H1 (cell line): Measurements from ENCODE around the gene HAVCR2. TPM values are rescaled to one million over a fixed set of nuclear protein-coding genes. Genes with fewer than 3 reads are reported as not detected.
A peak's percentile ranks its signal among the peaks of the same experiment; 100 is the strongest.

ENCODE experiments used
- CTCF ChIA-PET: fragments of 300-600 bp; sonication (Branson Sonifier 250); formaldehyde crosslinking; loops from one replicate; lab custom pipeline; 2021; ENCODE audit not compliant: partially characterized antibody; lab: Charles Lee
- POLR2A ChIA-PET: fragments of 300-600 bp; sonication (Branson Sonifier 250); formaldehyde crosslinking; loops from one replicate; lab custom pipeline; 2021; ENCODE audit warnings: inconsistent platforms; ENCODE audit not compliant: partially characterized antibody; lab: Charles Lee
- DNase-seq, 2 experiments: peaks; one replicate each; pipeline versions ENCODE4 v3.0.0 to v3.0.0-alpha.2; 2010 to 2022; ENCODE audit warnings: low spot score in 2 of 2, low read depth in 1 of 2, mixed read lengths in 1 of 2
- FAIRE-seq: peaks from 2 replicates; lab custom pipeline; 2011; peaks lifted over from hg19 to GRCh38; lab: Jason Lieb, UNC
- H2AFZ ChIP-seq: 2 replicates; pipeline ENCODE4 v1.8.1; 2012; ENCODE audit warnings: low read length, inconsistent platforms
- H2AK5ac ChIP-seq: 2 replicates; pipeline ENCODE4 v1.6.1; 2013; ENCODE audit warnings: low read depth, low read length
- H2BK120ac ChIP-seq: replicated peaks from 2 replicates; pipeline ENCODE3; 2013; ENCODE audit warnings: low read depth, low read length, inconsistent platforms
- H2BK12ac ChIP-seq: 2 replicates; pipeline ENCODE4 v1.6.1; 2013; ENCODE audit warnings: low read depth, low read length
- H2BK15ac ChIP-seq: 2 replicates; pipeline ENCODE4 v1.6.1; 2013; ENCODE audit warnings: low read length
- H2BK20ac ChIP-seq: 2 replicates; pipeline ENCODE4 v1.6.1; 2013; ENCODE audit warnings: low read length
- H2BK5ac ChIP-seq: 2 replicates; pipeline ENCODE4 v1.6.1; 2013; ENCODE audit warnings: low read depth, low read length
- H3K14ac ChIP-seq: 2 replicates; pipeline ENCODE4 v1.6.1; 2013; ENCODE audit warnings: inconsistent platforms; ENCODE audit not compliant: insufficient read length
- H3K18ac ChIP-seq: 2 replicates; pipeline ENCODE4 v1.6.1; 2013; ENCODE audit warnings: low read length; ENCODE audit errors: extremely low read depth
- H3K23ac ChIP-seq: 2 replicates; pipeline ENCODE4 v1.6.1; 2013; ENCODE audit warnings: inconsistent platforms; ENCODE audit not compliant: insufficient read length
- H3K23me2 ChIP-seq: 2 replicates; pipeline ENCODE4 v1.6.1; 2013; ENCODE audit warnings: low read depth, low read length
- H3K27ac ChIP-seq: 2 replicates; pipeline ENCODE4 v1.6.1; 2011; ENCODE audit warnings: low read depth, low read length, inconsistent platforms
- H3K27me3 ChIP-seq, 4 experiments: replicated peaks in 1 of 4; 1 replicate in 1 of 4; 2 replicates in 3 of 4; pipeline versions ENCODE4 v1.6.1 to v1.8.1; 2011 to 2013; ENCODE audit warnings: low read length in 3 of 4, mild to moderate bottlenecking in 3 of 4, inconsistent platforms in 2 of 4, mixed read lengths in 2 of 4, moderate library complexity in 1 of 4; ENCODE audit not compliant: control insufficient read depth in 3 of 4, insufficient read depth in 3 of 4; ENCODE audit errors: extremely low read depth in 1 of 4
- H3K36me3 ChIP-seq, 4 experiments: 2 replicates each; pipeline versions ENCODE4 v1.6.1 to v1.8.1; 2011 to 2013; ENCODE audit warnings: mild to moderate bottlenecking in 4 of 4, low read length in 3 of 4, moderate library complexity in 2 of 4, control low read depth in 1 of 4, inconsistent platforms in 1 of 4; ENCODE audit not compliant: insufficient read depth in 4 of 4, control insufficient read depth in 2 of 4
- H3K4ac ChIP-seq: replicated peaks from 2 replicates; pipeline ENCODE3; 2013; ENCODE audit warnings: low read length, low read depth, mixed read lengths, inconsistent platforms; ENCODE audit not compliant: insufficient read length
- H3K4me1 ChIP-seq, 4 experiments: replicated peaks in 1 of 4; 1 replicate in 1 of 4; 2 replicates in 3 of 4; pipeline versions ENCODE4 v1.6.1 to v1.8.1; 2011 to 2013; ENCODE audit warnings: low read length in 3 of 4, inconsistent platforms in 2 of 4, mixed read lengths in 1 of 4; ENCODE audit not compliant: insufficient read depth in 4 of 4, control insufficient read depth in 3 of 4
- H3K4me2 ChIP-seq, 2 experiments: 2 replicates each; pipeline versions ENCODE4 v1.6.1 to v1.8.1; 2011 to 2013; ENCODE audit warnings: low read depth in 2 of 2, low read length in 2 of 2, control low read depth in 1 of 2, inconsistent platforms in 1 of 2, mild to moderate bottlenecking in 1 of 2; ENCODE audit not compliant: insufficient read depth in 1 of 2
- H3K4me3 ChIP-seq, 4 experiments: fragments of 200-600, 300-600 bp in 1 of 4; sonication (generic), shearing (Covaris generic), sonication (Bioruptor Twin) in 1 of 4; 2 replicates each; pipeline versions ENCODE4 v1.5.1 to v1.8.1; 2011 to 2016; ENCODE audit warnings: low read length in 4 of 4, low read depth in 3 of 4, control low read depth in 2 of 4, inconsistent platforms in 2 of 4, mild to moderate bottlenecking in 2 of 4, mixed read lengths in 1 of 4, moderate library complexity in 1 of 4; ENCODE audit not compliant: insufficient read depth in 2 of 4; ENCODE audit errors: extremely low read depth in 1 of 4
- H3K56ac ChIP-seq: replicated peaks from 2 replicates; pipeline ENCODE3; 2013; ENCODE audit warnings: low read depth, mild to moderate bottlenecking, mixed read lengths, low read length, inconsistent platforms; ENCODE audit not compliant: insufficient read length
- H3K79me1 ChIP-seq: 2 replicates; pipeline ENCODE4 v1.6.1; 2013; ENCODE audit warnings: low read depth, low read length, control low read depth
- H3K79me2 ChIP-seq, 2 experiments: 2 replicates each; pipeline versions ENCODE4 v1.6.1 to v1.8.1; 2012 to 2013; ENCODE audit warnings: low read length in 2 of 2, mild to moderate bottlenecking in 2 of 2, inconsistent platforms in 1 of 2; ENCODE audit not compliant: insufficient read depth in 2 of 2, control insufficient read depth in 1 of 2
- H3K9ac ChIP-seq, 4 experiments: replicated peaks in 1 of 4; 1 replicate in 1 of 4; 2 replicates in 3 of 4; pipeline versions ENCODE4 v1.6.1 to v1.8.1; 2011 to 2013; ENCODE audit warnings: low read depth in 3 of 4, low read length in 3 of 4, control low read depth in 2 of 4, mild to moderate bottlenecking in 2 of 4, moderate library complexity in 2 of 4, inconsistent platforms in 1 of 4; ENCODE audit errors: extremely low read depth in 1 of 4
- H3K9me3 ChIP-seq, 2 experiments: 2 replicates each; pipeline versions ENCODE4 v1.6.1 to v1.8.1; 2012 to 2013; ENCODE audit warnings: mild to moderate bottlenecking in 2 of 2, moderate library complexity in 2 of 2, control low read depth in 1 of 2, inconsistent platforms in 1 of 2, low read depth in 1 of 2, low read length in 1 of 2, mixed read lengths in 1 of 2; ENCODE audit not compliant: insufficient read depth in 2 of 2
- H4K20me1 ChIP-seq, 2 experiments: replicated peaks in 1 of 2; 2 replicates each; pipeline versions ENCODE3 to v1.8.1; 2011 to 2013; ENCODE audit warnings: inconsistent platforms in 2 of 2, low read length in 2 of 2, mild to moderate bottlenecking in 1 of 2; ENCODE audit not compliant: insufficient read depth in 2 of 2, control insufficient read depth in 1 of 2
- H4K5ac ChIP-seq: 2 replicates; pipeline ENCODE4 v1.6.1; 2013; ENCODE audit warnings: low read length, low read depth, mixed read lengths, inconsistent platforms; ENCODE audit not compliant: insufficient read length
- H4K8ac ChIP-seq: 2 replicates; pipeline ENCODE4 v1.8.0; 2013; ENCODE audit warnings: mild to moderate bottlenecking, moderate library complexity, low read length, inconsistent platforms; ENCODE audit not compliant: insufficient read depth; ENCODE audit errors: extremely low read depth
- H4K91ac ChIP-seq: replicated peaks from 2 replicates; pipeline ENCODE3; 2013; ENCODE audit warnings: low read length, mixed read lengths, inconsistent platforms; ENCODE audit not compliant: insufficient read length
- MAX ChIP-seq: IDR thresholded peaks from 2 replicates; pipeline ENCODE4 v1.6.1; 2012; ENCODE audit warnings: inconsistent platforms
- NRF1 ChIP-seq: IDR thresholded peaks from 2 replicates; pipeline ENCODE4 v1.6.1; 2011; ENCODE audit warnings: mild to moderate bottlenecking, low read depth, low read length, improper control_type of control experiment
- PHF8 ChIP-seq: fragments of 200-600 bp; sonication (generic); conservative IDR thresholded peaks from 2 replicates; pipeline ENCODE4 v1.7.1; 2012; ENCODE audit warnings: low read depth, mild to moderate bottlenecking, inconsistent platforms, low read length, moderate library complexity
- RAD21 ChIP-seq, 2 experiments: IDR thresholded peaks in 1 of 2; conservative IDR thresholded peaks in 1 of 2; 2 replicates each; pipeline ENCODE4 v1.6.1; 2011; ENCODE audit warnings: low read depth in 2 of 2, low read length in 2 of 2, improper control_type of control experiment in 1 of 2, inconsistent platforms in 1 of 2, mild to moderate bottlenecking in 1 of 2, moderate library complexity in 1 of 2
- WGBS, 2 experiments: shearing (Covaris generic) in 1 of 2; methylation state at CpG; one replicate each; pipeline versions ENCODE4 v1.1.6 to v1.1.7; 2013 to 2015; ENCODE audit warnings: low lambda C conversion rate in 2 of 2, mixed read lengths in 2 of 2, inconsistent platforms in 1 of 2, low coverage in 1 of 2, missing lambda C conversion rate in 1 of 2; ENCODE audit not compliant: insufficient replicate concordance in 2 of 2, insufficient coverage in 1 of 2, insufficient read length in 1 of 2; ENCODE audit errors: extremely low coverage in 1 of 2, missing lambda C conversion rate in 1 of 2; 5-methylcytosine and 5-hydroxymethylcytosine counted together
- polyA plus RNA-seq, 7 experiments: library from polyadenylated mRNA; depleted of rRNA in 3 of 7; stranded (reverse) in 5 of 7; unstranded in 2 of 7; fragments of >200 nt in 5 of 7; fragments of 200-250 nt in 2 of 7; gene quantifications; 1 replicate in 5 of 7; 2 replicates in 1 of 7; 4 replicates in 1 of 7; pipeline versions ENCODE4 v1.2.1 to v1.2.3, GENCODE V29; 2011 to 2013; ENCODE audit warnings: missing spikeins in 2 of 7, mixed read lengths in 2 of 7
- total RNA-seq: library from RNA; stranded (reverse); fragmentation: NEBNext Ultra II Directional; extraction: Animal tissue kit (Norgen Biotek cat#: 25700); gene quantifications from 2 replicates; pipeline ENCODE4 v1.2.1, GENCODE V29; 2021
- TF ChIP-seq, protein P1 (sequence below), 3 experiments: IDR thresholded peaks; 1 replicate in 2 of 3; 2 replicates in 1 of 3; pipeline versions ENCODE4 v1.5.1 to v1.6.1; 2011; ENCODE audit warnings: low read length in 3 of 3, mild to moderate bottlenecking in 3 of 3, inconsistent platforms in 2 of 3, low read depth in 1 of 3, moderate library complexity in 1 of 3; ENCODE audit not compliant: insufficient read depth in 1 of 3; ENCODE audit errors: control extremely low read depth in 1 of 3

Gene HAVCR2
- total and polyA plus RNA-seq, 2 of the 8 experiments (the other 6 are each of a cell fraction or from before 2014, with no cell fraction given) = 0.03 TPM; not detected in 1

DNA sequence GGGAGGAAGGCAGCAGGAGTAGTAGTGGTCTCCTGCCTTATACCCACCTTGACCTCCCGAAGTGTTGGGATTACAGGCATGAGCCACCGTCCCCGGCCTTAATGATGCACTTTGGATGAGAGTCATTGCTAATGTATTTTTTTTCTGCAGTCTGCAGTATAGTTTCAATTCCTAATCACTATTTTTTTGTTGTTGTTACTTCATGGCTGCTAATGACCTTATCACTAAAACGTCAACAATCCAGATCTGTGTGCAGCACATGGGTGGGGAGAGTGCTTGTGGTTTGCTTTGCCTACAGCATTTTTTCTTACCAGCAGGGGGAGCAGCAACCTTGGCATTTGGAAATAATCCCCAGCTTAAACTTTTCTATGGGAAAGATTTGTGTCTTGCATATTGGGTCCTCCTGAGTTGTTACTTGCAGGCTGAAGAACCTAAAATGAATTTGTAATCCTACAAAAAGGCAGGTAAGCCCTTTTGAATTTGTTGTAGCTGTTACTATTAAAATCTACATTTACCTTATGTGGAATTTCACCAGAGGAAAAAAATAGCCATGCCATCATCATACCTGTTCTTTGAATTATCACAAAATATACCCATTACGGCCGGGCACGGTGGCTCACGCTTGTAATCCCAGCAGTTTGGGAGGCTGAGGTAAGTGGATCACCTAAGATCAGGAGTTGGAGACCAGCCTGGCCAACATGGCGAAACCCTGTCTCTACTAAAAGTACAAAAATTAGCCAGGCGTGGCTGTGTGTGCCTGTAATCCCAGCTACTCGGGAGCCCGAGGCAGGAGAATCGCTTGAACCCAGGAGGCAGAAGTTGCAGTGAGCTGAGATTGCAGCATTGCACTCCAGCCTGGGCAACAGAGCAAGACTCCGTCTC, 40.1 kb upstream of the HAVCR2 start:
- Histone ChIP-seq H3K18ac (no peak overlapping the region), H4K91ac (no peak overlapping the region), H3K9me3 (no peaks in the 10 kb centered on the region), H3K4me3 (no peak overlapping the region), H2BK15ac (no peak overlapping the region), H2AFZ (no peak overlapping the region), H3K56ac (no peak overlapping the region), H3K4ac (no peak overlapping the region), H2BK120ac (no peak overlapping the region), H3K27me3 (no peaks in the 10 kb centered on the region), H4K8ac (no peak overlapping the region), H2AK5ac (no peak overlapping the region), H2BK12ac (no peak overlapping the region), H3K23ac (no peak overlapping the region), H3K4me2 (no peak overlapping the region), H4K5ac (no peak overlapping the region), H3K23me2 (no peaks in the 10 kb centered on the region), H2BK20ac (no peak overlapping the region), H3K4me1 (no peaks in the 10 kb centered on the region), H3K36me3 (no peaks in the 10 kb centered on the region), H3K27ac (no peak overlapping the region), H3K9ac (no peak overlapping the region), H4K20me1 (no peaks in the 10 kb centered on the region), H3K14ac (no peak overlapping the region), H3K79me2 (no peaks in the 10 kb centered on the region), H2BK5ac (no peak overlapping the region), H3K79me1 (no peaks in the 10 kb centered on the region)
- 85% methylated on average over 14 of the region's 14 CpGs; no CpG with 5 or more reads in 1 of the 2 experiments for WGBS, 2 experiments
- ChIA-PET POLR2A (no interaction called here), CTCF (interaction anchor here (0.6 to 5.1 kb wide), 35 partner anchors 7 to 773 kb away, joined by 3 to 37 read pairs (median 4); partner anchors contain the start of genes GARIN3, HAVCR1 and ITK)
- DNase-seq (peak; percentile 21 to 79), FAIRE-seq (peak; percentile 76)
- TF ChIP-seq RAD21 (IDR thresholded peaks at IDR 0.05 in 1 of 2, conservative IDR thresholded peaks at IDR 0.05 in 1 of 2; ENCODE audit: low read depth in 2 of 2, low read length in 2 of 2) (peak; percentile 77 to 82), PHF8 (no peak), NRF1 (no peak), MAX (peak; percentile 57; the same call in 1 of the 2 replicates)
- TF ChIP-seq, protein P1, sequence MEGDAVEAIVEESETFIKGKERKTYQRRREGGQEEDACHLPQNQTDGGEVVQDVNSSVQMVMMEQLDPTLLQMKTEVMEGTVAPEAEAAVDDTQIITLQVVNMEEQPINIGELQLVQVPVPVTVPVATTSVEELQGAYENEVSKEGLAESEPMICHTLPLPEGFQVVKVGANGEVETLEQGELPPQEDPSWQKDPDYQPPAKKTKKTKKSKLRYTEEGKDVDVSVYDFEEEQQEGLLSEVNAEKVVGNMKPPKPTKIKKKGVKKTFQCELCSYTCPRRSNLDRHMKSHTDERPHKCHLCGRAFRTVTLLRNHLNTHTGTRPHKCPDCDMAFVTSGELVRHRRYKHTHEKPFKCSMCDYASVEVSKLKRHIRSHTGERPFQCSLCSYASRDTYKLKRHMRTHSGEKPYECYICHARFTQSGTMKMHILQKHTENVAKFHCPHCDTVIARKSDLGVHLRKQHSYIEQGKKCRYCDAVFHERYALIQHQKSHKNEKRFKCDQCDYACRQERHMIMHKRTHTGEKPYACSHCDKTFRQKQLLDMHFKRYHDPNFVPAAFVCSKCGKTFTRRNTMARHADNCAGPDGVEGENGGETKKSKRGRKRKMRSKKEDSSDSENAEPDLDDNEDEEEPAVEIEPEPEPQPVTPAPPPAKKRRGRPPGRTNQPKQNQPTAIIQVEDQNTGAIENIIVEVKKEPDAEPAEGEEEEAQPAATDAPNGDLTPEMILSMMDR (IDR thresholded peaks at IDR 0.05; ENCODE audit: control extremely low read depth in 1 of 3, insufficient read depth in 1 of 3, low read depth in 1 of 3, low read length in 3 of 3) = peak; percentile 47 to 82 (median 73)
